NT2/D1 (cell line): ENCODE measurements around the gene TM4SF4.

Experiments used
- SUZ12 ChIP-seq: IDR thresholded peaks from 2 replicates; pipeline ENCODE4 v1.6.1; 2011; ENCODE audit not compliant: insufficient read length, insufficient read depth; ENCODE audit errors: extremely low read depth
- YY1 ChIP-seq: IDR thresholded peaks from 2 replicates; pipeline ENCODE4 v1.6.1; 2011; ENCODE audit not compliant: insufficient read length, insufficient read depth
- ZNF274 ChIP-seq: IDR thresholded peaks from 2 replicates; pipeline ENCODE4 v1.6.1; 2011; ENCODE audit warnings: mild to moderate bottlenecking, low read depth, low read length

DNA sequence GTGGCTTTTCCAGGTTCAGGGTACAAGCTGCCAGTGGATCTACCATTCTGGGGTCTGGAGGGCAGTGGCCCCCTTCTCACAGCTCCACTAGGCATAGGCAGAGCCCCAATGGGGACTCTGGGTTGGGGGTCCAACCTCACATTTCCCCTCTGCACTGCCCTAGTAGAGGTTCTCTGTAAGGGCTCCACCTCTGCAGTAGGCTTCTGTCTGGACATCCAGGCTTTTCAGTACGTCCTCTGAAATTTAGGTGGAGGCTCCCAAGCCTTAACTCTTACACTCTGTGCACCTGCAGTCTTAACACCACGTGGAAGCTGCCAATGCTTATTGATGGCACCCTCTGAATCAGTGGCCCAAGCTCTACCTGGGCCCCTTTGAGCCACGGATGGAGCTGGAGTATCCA, 22.5 kb upstream of the TM4SF4 start:
- no peak for TF ChIP-seq YY1
- no peak for TF ChIP-seq ZNF274
- TF ChIP-seq SUZ12: no peak
